Left forelimb (tissue), 1 donor: ENCODE data around the gene HSF5.

ENCODE experiments used
- DNase-seq: peaks from one replicate; pipeline ENCODE4 v3.0.0-alpha.2; 2018; ENCODE audit warnings: low spot score

Gene HSF5

GRCh38 chr17:58487589-58488427, at the start of gene HSF5:
Gene HSF5 (minus strand): TSS chr17:58488408. CDS start chr17:58488274, 134 bp downstream.
- no peak for DNase-seq

GRCh38 chr17:58537266-58537665, 49.1 kb upstream of the HSF5 start:
- no peak for DNase-seq

GRCh38 chr17:58536542-58536941, 48.3 kb upstream of the HSF5 start:
- no peak for DNase-seq

- no peak for DNase-seq
These were observed 47.2 kb upstream of the HSF5 start for GRCh38 chr17:58535431-58535830.

- no peak for DNase-seq
These were observed 46.8 kb upstream of the HSF5 start for GRCh38 chr17:58534901-58535421.

GRCh38 chr17:58534331-58534730, 46.1 kb upstream of the HSF5 start:
- DNase-seq: no peak

- DNase-seq: no peak
These were observed 45.5 kb upstream of the HSF5 start for GRCh38 chr17:58533616-58534188.

- no peak for DNase-seq
These were observed 44.3 kb upstream of the HSF5 start for GRCh38 chr17:58532555-58532951.

- no peak for DNase-seq
These were observed 43.7 kb upstream of the HSF5 start for GRCh38 chr17:58531661-58532554.

GRCh38 chr17:58531122-58531521, 42.9 kb upstream of the HSF5 start:
- no peak for DNase-seq

- DNase-seq: no peak
These were observed 42.4 kb upstream of the HSF5 start for GRCh38 chr17:58530655-58531054.

GRCh38 chr17:58529275-58529674, 41.1 kb upstream of the HSF5 start:
- DNase-seq: no peak

- no peak for DNase-seq
These were observed 40.2 kb upstream of the HSF5 start for GRCh38 chr17:58528443-58528842.

GRCh38 chr17:58527949-58528348, 39.7 kb upstream of the HSF5 start:
- DNase-seq: no peak

GRCh38 chr17:58527306-58527705, 39.1 kb upstream of the HSF5 start:
- no peak for DNase-seq

- no peak for DNase-seq
These were observed 37.0 kb upstream of the HSF5 start for GRCh38 chr17:58525239-58525638.

GRCh38 chr17:58521680-58522079, 33.5 kb upstream of the HSF5 start:
- DNase-seq: no peak

- DNase-seq: no peak
These were observed 32.7 kb upstream of the HSF5 start for GRCh38 chr17:58520843-58521430.

- peak; percentile 99 for DNase-seq
These were observed 29.9 kb upstream of the HSF5 start for GRCh38 chr17:58517928-58518609.

- no peak for DNase-seq
These were observed 29.2 kb upstream of the HSF5 start for GRCh38 chr17:58517378-58517927.
